ENCODE results near the gene BHMT2. TPM values are rescaled to one million over a fixed set of nuclear protein-coding genes. Genes with fewer than 3 reads are reported as not detected.

The BHMT2 gene
- total and polyA plus RNA-seq, 2 of the 13 experiments (the other 11 are each of a cell fraction or from before 2014, with no cell fraction given) = 13.8 to 18.8 TPM

DNA sequence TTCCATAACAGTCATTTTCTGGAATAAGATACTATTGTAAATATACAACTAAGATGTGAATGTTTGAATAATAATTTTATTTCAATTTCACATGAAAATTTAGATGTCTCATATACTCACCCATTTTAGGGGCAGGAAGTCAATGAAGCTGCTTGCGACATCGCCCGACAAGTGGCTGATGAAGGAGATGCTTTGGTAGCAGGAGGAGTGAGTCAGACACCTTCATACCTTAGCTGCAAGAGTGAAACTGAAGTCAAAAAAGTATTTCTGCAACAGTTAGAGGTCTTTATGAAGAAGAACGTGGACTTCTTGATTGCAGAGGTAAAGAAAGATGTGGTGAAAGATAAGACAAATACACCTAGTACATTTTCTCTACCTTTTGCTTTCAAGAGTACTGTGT, 50.7 kb downstream of the BHMT2 start (continued):
- TF ChIP-seq, protein P1, sequence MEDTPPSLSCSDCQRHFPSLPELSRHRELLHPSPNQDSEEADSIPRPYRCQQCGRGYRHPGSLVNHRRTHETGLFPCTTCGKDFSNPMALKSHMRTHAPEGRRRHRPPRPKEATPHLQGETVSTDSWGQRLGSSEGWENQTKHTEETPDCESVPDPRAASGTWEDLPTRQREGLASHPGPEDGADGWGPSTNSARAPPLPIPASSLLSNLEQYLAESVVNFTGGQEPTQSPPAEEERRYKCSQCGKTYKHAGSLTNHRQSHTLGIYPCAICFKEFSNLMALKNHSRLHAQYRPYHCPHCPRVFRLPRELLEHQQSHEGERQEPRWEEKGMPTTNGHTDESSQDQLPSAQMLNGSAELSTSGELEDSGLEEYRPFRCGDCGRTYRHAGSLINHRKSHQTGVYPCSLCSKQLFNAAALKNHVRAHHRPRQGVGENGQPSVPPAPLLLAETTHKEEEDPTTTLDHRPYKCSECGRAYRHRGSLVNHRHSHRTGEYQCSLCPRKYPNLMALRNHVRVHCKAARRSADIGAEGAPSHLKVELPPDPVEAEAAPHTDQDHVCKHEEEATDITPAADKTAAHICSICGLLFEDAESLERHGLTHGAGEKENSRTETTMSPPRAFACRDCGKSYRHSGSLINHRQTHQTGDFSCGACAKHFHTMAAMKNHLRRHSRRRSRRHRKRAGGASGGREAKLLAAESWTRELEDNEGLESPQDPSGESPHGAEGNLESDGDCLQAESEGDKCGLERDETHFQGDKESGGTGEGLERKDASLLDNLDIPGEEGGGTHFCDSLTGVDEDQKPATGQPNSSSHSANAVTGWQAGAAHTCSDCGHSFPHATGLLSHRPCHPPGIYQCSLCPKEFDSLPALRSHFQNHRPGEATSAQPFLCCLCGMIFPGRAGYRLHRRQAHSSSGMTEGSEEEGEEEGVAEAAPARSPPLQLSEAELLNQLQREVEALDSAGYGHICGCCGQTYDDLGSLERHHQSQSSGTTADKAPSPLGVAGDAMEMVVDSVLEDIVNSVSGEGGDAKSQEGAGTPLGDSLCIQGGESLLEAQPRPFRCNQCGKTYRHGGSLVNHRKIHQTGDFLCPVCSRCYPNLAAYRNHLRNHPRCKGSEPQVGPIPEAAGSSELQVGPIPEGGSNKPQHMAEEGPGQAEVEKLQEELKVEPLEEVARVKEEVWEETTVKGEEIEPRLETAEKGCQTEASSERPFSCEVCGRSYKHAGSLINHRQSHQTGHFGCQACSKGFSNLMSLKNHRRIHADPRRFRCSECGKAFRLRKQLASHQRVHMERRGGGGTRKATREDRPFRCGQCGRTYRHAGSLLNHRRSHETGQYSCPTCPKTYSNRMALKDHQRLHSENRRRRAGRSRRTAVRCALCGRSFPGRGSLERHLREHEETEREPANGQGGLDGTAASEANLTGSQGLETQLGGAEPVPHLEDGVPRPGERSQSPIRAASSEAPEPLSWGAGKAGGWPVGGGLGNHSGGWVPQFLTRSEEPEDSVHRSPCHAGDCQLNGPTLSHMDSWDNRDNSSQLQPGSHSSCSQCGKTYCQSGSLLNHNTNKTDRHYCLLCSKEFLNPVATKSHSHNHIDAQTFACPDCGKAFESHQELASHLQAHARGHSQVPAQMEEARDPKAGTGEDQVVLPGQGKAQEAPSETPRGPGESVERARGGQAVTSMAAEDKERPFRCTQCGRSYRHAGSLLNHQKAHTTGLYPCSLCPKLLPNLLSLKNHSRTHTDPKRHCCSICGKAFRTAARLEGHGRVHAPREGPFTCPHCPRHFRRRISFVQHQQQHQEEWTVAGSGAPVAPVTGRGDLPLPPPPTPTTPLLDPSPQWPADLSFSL (CRISPR knock-in tag; IDR thresholded peaks at IDR 0.05) = no peak
- TF ChIP-seq GABPB1 (CRISPR knock-in tag; IDR thresholded peaks at IDR 0.05) (no peak), ZNF703 (CRISPR knock-in tag; IDR thresholded peaks at IDR 0.05; ENCODE audit: borderline replicate concordance) (no peak)
- TF ChIP-seq, protein P2, sequence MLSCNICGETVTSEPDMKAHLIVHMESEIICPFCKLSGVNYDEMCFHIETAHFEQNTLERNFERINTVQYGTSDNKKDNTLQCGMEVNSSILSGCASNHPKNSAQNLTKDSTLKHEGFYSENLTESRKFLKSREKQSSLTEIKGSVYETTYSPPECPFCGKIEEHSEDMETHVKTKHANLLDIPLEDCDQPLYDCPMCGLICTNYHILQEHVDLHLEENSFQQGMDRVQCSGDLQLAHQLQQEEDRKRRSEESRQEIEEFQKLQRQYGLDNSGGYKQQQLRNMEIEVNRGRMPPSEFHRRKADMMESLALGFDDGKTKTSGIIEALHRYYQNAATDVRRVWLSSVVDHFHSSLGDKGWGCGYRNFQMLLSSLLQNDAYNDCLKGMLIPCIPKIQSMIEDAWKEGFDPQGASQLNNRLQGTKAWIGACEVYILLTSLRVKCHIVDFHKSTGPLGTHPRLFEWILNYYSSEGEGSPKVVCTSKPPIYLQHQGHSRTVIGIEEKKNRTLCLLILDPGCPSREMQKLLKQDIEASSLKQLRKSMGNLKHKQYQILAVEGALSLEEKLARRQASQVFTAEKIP (CRISPR knock-in tag; IDR thresholded peaks at IDR 0.05; ENCODE audit: borderline replicate concordance) = no peak

DNA sequence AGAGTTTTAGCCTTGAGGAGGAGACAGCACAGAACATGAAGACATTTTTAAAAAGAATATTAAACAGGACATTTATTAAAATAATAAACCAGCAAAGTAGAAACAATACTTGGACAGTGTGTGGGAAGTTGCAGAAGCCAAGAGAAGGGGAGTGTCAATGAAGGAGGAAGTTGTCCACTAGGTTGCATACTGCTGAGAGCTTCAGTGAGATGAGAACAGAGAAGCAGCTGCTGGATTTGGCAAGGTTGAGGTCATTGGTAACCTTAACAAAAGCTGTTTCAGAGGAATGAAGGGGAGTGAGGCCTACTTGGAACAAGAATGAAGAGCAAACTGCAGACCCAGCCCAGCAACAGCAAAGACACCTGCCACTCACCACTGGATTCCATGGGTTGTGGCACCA, 53.4 kb downstream of the BHMT2 start:
- no peaks in the 10 kb centered on the region for H3K9me3 ChIP-seq (ENCODE audit: low read length)
- POLR2A ChIA-PET = no interaction called here
- DNase-seq (ENCODE audit: low spot score) (no peak), ATAC-seq (no peak), FAIRE-seq (no peak)
- no peaks in the 10 kb centered on the region for H4K20me1 ChIP-seq (ENCODE audit: insufficient read depth, low read length)
- H3K4me1 ChIP-seq (ENCODE audit: insufficient read depth, low read length) = no peaks in the 10 kb centered on the region
- BruUV-seq (replicated peaks) = no TSS peak
- intact Hi-C loops (cut with micrococcal nuclease; ENCODE audit: unreplicated experiment) (no loop called here), in situ Hi-C loops (cut with HindIII; ENCODE audit: extremely low pct_ligation_motif_present, low pct_unique_long_range_greater_than_20kb) (no loop called here)
- H3K27ac ChIP-seq (ENCODE audit: extremely low read length, insufficient read depth, low read length) = no peak overlapping the region
- no peaks in the 10 kb centered on the region for H3K27me3 ChIP-seq (ENCODE audit: control insufficient read depth in 1 of 2, insufficient read depth in 2 of 2, low read length in 2 of 2)
- H3K4me2 ChIP-seq (ENCODE audit: low read depth, low read length) = no peak overlapping the region
- H2AFZ ChIP-seq (ENCODE audit: low read length) = no peak overlapping the region
- CTCF ChIA-PET (ENCODE audit: low intra/inter-chr PET ratio, low total read pairs) = no interaction called here
- H3K9ac ChIP-seq (ENCODE audit: insufficient read depth, low read depth, low read length) = no peak overlapping the region
- no peaks in the 10 kb centered on the region for H3K79me2 ChIP-seq (ENCODE audit: insufficient read depth, low read length)
- H3K36me3 ChIP-seq (replicated peaks in 1 of 2; ENCODE audit: control insufficient read depth in 1 of 2, insufficient read depth in 2 of 2, low read length in 2 of 2) = no peaks in the 10 kb centered on the region
- H3K4me3 ChIP-seq (replicated peaks in 1 of 3; ENCODE audit: insufficient read depth in 1 of 3, low read depth in 2 of 3, low read length in 3 of 3) = no peak overlapping the region
- TF ChIP-seq NR1H2 (CRISPR knock-in tag; IDR thresholded peaks at IDR 0.05; ENCODE audit: borderline replicate concordance, low read depth) (no peak), ZFP41 (CRISPR knock-in tag; IDR thresholded peaks at IDR 0.05; ENCODE audit: borderline replicate concordance) (no peak), ZNF7 (CRISPR knock-in tag; IDR thresholded peaks at IDR 0.05) (no peak), SP140L (CRISPR knock-in tag; IDR thresholded peaks at IDR 0.05; ENCODE audit: borderline replicate concordance) (no peak), ZNF138 (CRISPR knock-in tag; IDR thresholded peaks at IDR 0.05; ENCODE audit: low read depth) (no peak), ZNF501 (CRISPR knock-in tag; IDR thresholded peaks at IDR 0.05) (no peak), HIVEP1 (CRISPR knock-in tag; IDR thresholded peaks at IDR 0.05) (no peak)
